ENCODE data around the gene IRX3.

GRCh38 chr16:54297154-54297553 is 10.6 kb upstream of the IRX3 start:
- TF ChIP-seq, protein P1, sequence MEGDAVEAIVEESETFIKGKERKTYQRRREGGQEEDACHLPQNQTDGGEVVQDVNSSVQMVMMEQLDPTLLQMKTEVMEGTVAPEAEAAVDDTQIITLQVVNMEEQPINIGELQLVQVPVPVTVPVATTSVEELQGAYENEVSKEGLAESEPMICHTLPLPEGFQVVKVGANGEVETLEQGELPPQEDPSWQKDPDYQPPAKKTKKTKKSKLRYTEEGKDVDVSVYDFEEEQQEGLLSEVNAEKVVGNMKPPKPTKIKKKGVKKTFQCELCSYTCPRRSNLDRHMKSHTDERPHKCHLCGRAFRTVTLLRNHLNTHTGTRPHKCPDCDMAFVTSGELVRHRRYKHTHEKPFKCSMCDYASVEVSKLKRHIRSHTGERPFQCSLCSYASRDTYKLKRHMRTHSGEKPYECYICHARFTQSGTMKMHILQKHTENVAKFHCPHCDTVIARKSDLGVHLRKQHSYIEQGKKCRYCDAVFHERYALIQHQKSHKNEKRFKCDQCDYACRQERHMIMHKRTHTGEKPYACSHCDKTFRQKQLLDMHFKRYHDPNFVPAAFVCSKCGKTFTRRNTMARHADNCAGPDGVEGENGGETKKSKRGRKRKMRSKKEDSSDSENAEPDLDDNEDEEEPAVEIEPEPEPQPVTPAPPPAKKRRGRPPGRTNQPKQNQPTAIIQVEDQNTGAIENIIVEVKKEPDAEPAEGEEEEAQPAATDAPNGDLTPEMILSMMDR (IDR thresholded peaks at IDR 0.05; ENCODE audit: low read depth, low read length) = no peak
- TF ChIP-seq, protein P2, sequence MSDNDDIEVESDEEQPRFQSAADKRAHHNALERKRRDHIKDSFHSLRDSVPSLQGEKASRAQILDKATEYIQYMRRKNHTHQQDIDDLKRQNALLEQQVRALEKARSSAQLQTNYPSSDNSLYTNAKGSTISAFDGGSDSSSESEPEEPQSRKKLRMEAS (IDR thresholded peaks at IDR 0.05; ENCODE audit: low read depth, low read length) = no peak
